Measurements from ENCODE around the gene LAMB4. TPM values are rescaled to one million over a fixed set of nuclear protein-coding genes. Genes with fewer than 3 reads are reported as not detected.

The LAMB4 gene
- total and polyA plus RNA-seq, 7 donors: 0.04 to 2.0 (median 0.14) TPM; not detected in 4

GRCh38 chr7:108102671-108103312 lies 27.4 kb downstream of the LAMB4 start:
- no peak overlapping the region for H3K4me3 ChIP-seq
- intact Hi-C loops (cut with DNase I): no loop called here
- H3K9me3 ChIP-seq: no peaks in the 10 kb centered on the region
- no peak overlapping the region for H3K27ac ChIP-seq
- no peaks in the 10 kb centered on the region for H3K36me3 ChIP-seq
- no peaks in the 10 kb centered on the region for H3K4me1 ChIP-seq
- TF ChIP-seq EP300 (IDR thresholded peaks at IDR 0.05) (no peak), CTCF (IDR thresholded peaks at IDR 0.05) (no peak), POLR2A (IDR thresholded peaks at IDR 0.05) (no peak), POLR2AphosphoS5 (IDR thresholded peaks at IDR 0.05) (no peak)
- 89 to 90% methylated on average over 20 of the region's 20 CpGs for WGBS, 2 donors
- DNase-seq: no peak
- no peaks in the 10 kb centered on the region for H3K27me3 ChIP-seq

DNA sequence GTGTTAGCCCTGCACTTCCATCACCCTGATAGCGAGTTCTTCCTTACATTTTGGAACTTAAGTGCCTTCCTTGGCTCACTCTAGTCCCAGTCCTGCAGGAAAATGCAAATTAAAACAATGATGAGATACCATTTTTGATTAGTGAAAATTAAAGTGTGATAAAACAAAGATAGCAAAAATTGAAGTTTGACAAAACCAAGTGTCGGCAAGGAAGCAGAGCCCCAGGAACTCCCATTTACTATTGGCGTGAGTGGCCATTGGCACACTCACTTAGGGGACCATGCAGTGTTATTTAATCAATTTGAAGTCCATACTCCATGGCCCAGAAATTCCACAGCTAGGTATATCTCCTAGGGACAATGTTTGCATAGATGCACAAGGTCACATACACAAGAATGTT lies 28.4 kb downstream of the LAMB4 start:
- Histone ChIP-seq H3K4me3 (no peak overlapping the region), H3K27me3 (no peaks in the 10 kb centered on the region), H3K9me3 (no peaks in the 10 kb centered on the region), H3K4me1 (no peaks in the 10 kb centered on the region), H3K27ac (no peak overlapping the region), H3K36me3 (no peaks in the 10 kb centered on the region)
- intact Hi-C loops (cut with DNase I): no loop called here
- no peak for DNase-seq
- TF ChIP-seq CTCF (IDR thresholded peaks at IDR 0.05) (no peak), EP300 (IDR thresholded peaks at IDR 0.05) (no peak), POLR2A (IDR thresholded peaks at IDR 0.05) (no peak), POLR2AphosphoS5 (IDR thresholded peaks at IDR 0.05) (no peak)
- WGBS, 2 donors: 93 to 94% methylated on average over 3 of the region's 3 CpGs

DNA sequence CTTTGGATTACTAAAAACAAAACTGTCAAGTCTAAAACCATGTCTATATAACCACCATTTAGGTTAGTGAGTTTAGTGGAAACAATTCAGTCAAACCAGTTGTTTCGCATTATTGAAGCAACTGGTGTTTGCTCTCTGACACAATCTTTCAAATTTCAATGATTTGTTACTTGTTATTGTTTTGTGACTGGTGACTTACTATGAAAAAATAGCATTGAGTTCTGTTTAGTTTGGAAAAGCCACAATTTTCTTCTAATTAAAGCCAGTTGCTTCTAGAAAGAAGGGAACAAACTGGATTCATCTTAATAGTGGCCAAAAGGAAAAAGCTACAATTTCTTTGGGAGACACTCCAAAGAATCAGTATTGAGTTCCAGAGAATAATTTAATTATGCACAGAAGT lies 30.4 kb downstream of the LAMB4 start:
- Histone ChIP-seq H3K27me3 (no peaks in the 10 kb centered on the region), H3K4me1 (peaks cover 0 to 18% (median 16%) of the 10 kb centered on the region in 4 donors), H3K4me3 (no peak overlapping the region), H3K36me3 (no peaks in the 10 kb centered on the region), H3K27ac (no peak overlapping the region), H3K9me3 (no peaks in the 10 kb centered on the region)
- DNase-seq: no peak
- 77 to 85% methylated on average over 1 of the region's 1 CpG for WGBS, 2 donors
- TF ChIP-seq CTCF (IDR thresholded peaks at IDR 0.05): no peak
- TF ChIP-seq EP300 (IDR thresholded peaks at IDR 0.05): no peak
- no peak for TF ChIP-seq POLR2AphosphoS5 (IDR thresholded peaks at IDR 0.05)
- no peak for TF ChIP-seq POLR2A (IDR thresholded peaks at IDR 0.05)
- intact Hi-C loops (cut with DNase I): loop anchor here (2.0 to 5.0 kb wide), 4 partner anchors 43 to 97 kb away; partner anchors contain the start of gene LAMB1

GRCh38 chr7:108097703-108098102 lies 32.5 kb downstream of the LAMB4 start:
- Histone ChIP-seq H3K36me3 (no peaks in the 10 kb centered on the region), H3K27ac (no peak overlapping the region), H3K4me1 (peaks cover 0 to 29% (median 23%) of the 10 kb centered on the region in 4 donors), H3K4me3 (no peak overlapping the region), H3K27me3 (no peaks in the 10 kb centered on the region), H3K9me3 (no peaks in the 10 kb centered on the region)
- TF ChIP-seq EP300 (IDR thresholded peaks at IDR 0.05): no peak
- peak in 3 of 4 experiments; percentile 25 to 47 (median 34) for TF ChIP-seq CTCF (IDR thresholded peaks at IDR 0.05)
- 30 to 76% methylated on average over 7 of the region's 7 CpGs for WGBS, 2 donors
- intact Hi-C loops (cut with DNase I): loop anchor here (2.0 to 5.0 kb wide), 4 partner anchors 45 to 95 kb away; partner anchors contain the start of gene LAMB1
- DNase-seq: no peak
